ENCODE data around the gene MRPL55. TPM values are rescaled to one million over a fixed set of nuclear protein-coding genes. Genes with fewer than 3 reads are reported as not detected.

The MRPL55 gene
- total RNA-seq, 1 donor from 2014 or later, result 65.6 TPM

GRCh38 chr1:228149406-228150119, 40.5 kb upstream of the MRPL55 start, which contains the start of gene GJC2:
Gene GJC2 (plus strand): TSS chr1:228149930. CDS start chr1:228157759, 7,829 bp downstream.
- peak; percentile 72 for DNase-seq
- intact Hi-C loops (cut with DNase I), result no loop called here
- peak; percentile 61 for ATAC-seq (ENCODE audit: poor library complexity)

GRCh38 chr1:228148935-228149405, 39.9 kb upstream of the MRPL55 start:
- intact Hi-C loops (cut with DNase I), result no loop called here
- DNase-seq (no peak), ATAC-seq (ENCODE audit: poor library complexity) (no peak)

- intact Hi-C loops (cut with DNase I), result no loop called here
- DNase-seq, result no peak
- ATAC-seq (ENCODE audit: poor library complexity), result no peak
Measured at GRCh38 chr1:228148196-228148861, 39.2 kb upstream of the MRPL55 start.

- DNase-seq (no peak), ATAC-seq (ENCODE audit: poor library complexity) (no peak)
- intact Hi-C loops (cut with DNase I), result no loop called here
Measured at GRCh38 chr1:228147768-228148167, 38.7 kb upstream of the MRPL55 start.

- ATAC-seq (ENCODE audit: poor library complexity), result no peak
- no peak for DNase-seq
- intact Hi-C loops (cut with DNase I), result no loop called here
Measured at GRCh38 chr1:228147151-228147693, 38.1 kb upstream of the MRPL55 start.

- ATAC-seq (ENCODE audit: poor library complexity) (no peak), DNase-seq (no peak)
- intact Hi-C loops (cut with DNase I), result no loop called here
Measured at GRCh38 chr1:228146417-228147150, 37.5 kb upstream of the MRPL55 start.

- intact Hi-C loops (cut with DNase I), result no loop called here
- ATAC-seq (ENCODE audit: poor library complexity), result no peak
- no peak for DNase-seq
Measured at GRCh38 chr1:228145463-228146416, 36.6 kb upstream of the MRPL55 start.

- no peak for ATAC-seq (ENCODE audit: poor library complexity)
- no peak for DNase-seq
- intact Hi-C loops (cut with DNase I), result no loop called here
Measured at GRCh38 chr1:228144993-228145343, 35.9 kb upstream of the MRPL55 start.

GRCh38 chr1:228144193-228144992, 35.3 kb upstream of the MRPL55 start:
- intact Hi-C loops (cut with DNase I), result no loop called here

GRCh38 chr1:228143480-228144192, 34.5 kb upstream of the MRPL55 start:
- intact Hi-C loops (cut with DNase I), result no loop called here
- ATAC-seq (ENCODE audit: poor library complexity) (no peak), DNase-seq (no peak)

More at GRCh38 chr1:228144193-228144992, 35.3 kb upstream of the MRPL55 start:
- DNase-seq (no peak), ATAC-seq (ENCODE audit: poor library complexity) (no peak)

GRCh38 chr1:228142701-228143136, 33.6 kb upstream of the MRPL55 start:
- intact Hi-C loops (cut with DNase I), result no loop called here
- ATAC-seq (ENCODE audit: poor library complexity), result no peak
- no peak for DNase-seq

GRCh38 chr1:228142155-228142691, 33.1 kb upstream of the MRPL55 start:
- no peak for DNase-seq
- intact Hi-C loops (cut with DNase I), result no loop called here
- no peak for ATAC-seq (ENCODE audit: poor library complexity)

GRCh38 chr1:228141226-228142044, 32.3 kb upstream of the MRPL55 start:
- peak; percentile 19 for ATAC-seq (ENCODE audit: poor library complexity)
- peak; percentile 86 for DNase-seq
- intact Hi-C loops (cut with DNase I), result loop anchor here (2.0 kb wide), 1 partner anchor 23 kb away; the partner anchor contains the start of gene IBA57

GRCh38 chr1:228140724-228141225, 31.7 kb upstream of the MRPL55 start:
- ATAC-seq (ENCODE audit: poor library complexity) (no peak), DNase-seq (peak; percentile 47)
- intact Hi-C loops (cut with DNase I), result loop anchor here (2.0 kb wide), 1 partner anchor 24 kb away; the partner anchor contains the start of gene IBA57

All from Right ventricle myocardium superior (tissue), 1 donor.